Astrocyte of the spinal cord (primary cell): ENCODE results near the gene MMP17.

ENCODE experiments used
- DNase-seq: peaks from one replicate; pipeline ENCODE4 v3.0.0; 2011; ENCODE audit warnings: low read depth, low spot score
- H3K4me3 ChIP-seq: 2 replicates; pipeline ENCODE4 v1.5.1; 2011; ENCODE audit warnings: low read depth, mild to moderate bottlenecking, low read length, moderate library complexity
- CTCF ChIP-seq: IDR thresholded peaks from 2 replicates; pipeline ENCODE4 v1.5.1; 2012; ENCODE audit warnings: low read depth, mild to moderate bottlenecking, low read length, inconsistent platforms
- in situ Hi-C: cut with HindIII; loops from 2 replicates; pipeline ENCODE4 v1.10.0; 2017; ENCODE audit warnings: low sequenced_read_pairs

MMP17 gene

GRCh38 chr12:131857908-131858850, 30.0 kb downstream of the MMP17 start:
- no peak overlapping the region for H3K4me3 ChIP-seq
- no peak for TF ChIP-seq CTCF
- in situ Hi-C loops = no loop called here

GRCh38 chr12:131860472-131861260, 32.5 kb downstream of the MMP17 start:
- DNase-seq = peak; percentile 59
- no peak overlapping the region for H3K4me3 ChIP-seq

More at GRCh38 chr12:131857908-131858850, 30.0 kb downstream of the MMP17 start:
- no peak for DNase-seq

GRCh38 chr12:131861261-131862083, 33.3 kb downstream of the MMP17 start:
- H3K4me3 ChIP-seq = no peak overlapping the region
- no peak for TF ChIP-seq CTCF
- in situ Hi-C loops = no loop called here
- DNase-seq = no peak

More at GRCh38 chr12:131860472-131861260, 32.5 kb downstream of the MMP17 start:
- in situ Hi-C loops = no loop called here
- TF ChIP-seq CTCF = no peak

- in situ Hi-C loops = no loop called here
- no peak for TF ChIP-seq CTCF
- no peak overlapping the region for H3K4me3 ChIP-seq
- DNase-seq = no peak
These were observed 33.9 kb downstream of the MMP17 start for GRCh38 chr12:131862084-131862441.

- no peak for TF ChIP-seq CTCF
- H3K4me3 ChIP-seq = no peak overlapping the region
- no peak for DNase-seq
- in situ Hi-C loops = no loop called here
These were observed 34.4 kb downstream of the MMP17 start for GRCh38 chr12:131862600-131862993.
